Measurements from ENCODE around the gene ABHD4. TPM values are rescaled to one million over a fixed set of nuclear protein-coding genes. Genes with fewer than 3 reads are reported as not detected.
"Not testable (repeated sequence)": the region's sequence is repeated elsewhere in the genome, so short reads cannot be mapped to it uniquely, and the experiment has no call there.

ABHD4 gene
- total RNA-seq, 1 experiment from 2014 or later, result 9.1 TPM

DNA sequence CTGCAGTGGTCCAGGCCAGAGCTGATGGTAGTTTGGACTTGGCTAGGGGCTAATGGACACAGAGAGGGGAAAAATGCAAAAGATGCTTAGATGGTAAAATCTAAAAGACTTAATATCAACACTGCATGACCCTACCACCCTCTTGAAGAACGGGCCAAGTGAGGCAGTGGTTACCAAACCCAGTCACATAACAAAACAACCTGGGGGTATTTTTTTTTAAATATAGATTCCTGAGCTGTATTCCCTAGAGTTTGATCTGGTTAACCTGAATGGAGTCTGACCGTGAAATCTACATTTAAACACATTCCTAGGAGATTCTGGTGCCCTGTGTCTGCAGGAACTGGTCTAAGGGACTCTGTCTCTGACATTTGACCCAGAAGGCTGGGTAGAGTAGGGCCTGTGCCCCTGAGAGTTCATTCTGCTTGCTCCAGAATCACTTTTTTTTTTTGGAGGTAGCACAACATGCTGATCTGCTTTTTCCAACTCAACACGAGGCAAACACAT is 15.7 kb downstream of the ABHD4 start:
- Histone ChIP-seq H3K79me2 (ENCODE audit: low read length) (no peaks in the 10 kb centered on the region), H3K4me3 (ENCODE audit: low read length) (no peak overlapping the region), H3K9ac (ENCODE audit: low read length) (peak overlapping the region; percentile 16; the same call in 1 of the 2 replicates), H3K36me3 (ENCODE audit: low read depth, low read length) (peaks cover 18% of the 10 kb centered on the region), H3K9me2 (replicated peaks; ENCODE audit: low read length) (no peaks in the 10 kb centered on the region), H2AFZ (ENCODE audit: low read length) (peak overlapping the region; percentile 56), H3K27me3 (ENCODE audit: low read length) (no peaks in the 10 kb centered on the region), H3F3A (ENCODE audit: low read length, unreplicated experiment) (peaks cover 2% of the 10 kb centered on the region), H3K4me1 (ENCODE audit: insufficient read depth, low read length) (peaks cover 25% of the 10 kb centered on the region), H3K9me3 (ENCODE audit: low read length) (no peaks in the 10 kb centered on the region), H3K4me2 (ENCODE audit: low read length) (peak overlapping the region; percentile 60), H3K27ac (ENCODE audit: low read length) (peak overlapping the region; percentile 65), H4K20me1 (ENCODE audit: low read length) (no peaks in the 10 kb centered on the region)
- ChIA-PET CTCF (no interaction called here), POLR2A (ENCODE audit: unreplicated experiment) (no interaction called here)
- intact Hi-C loops (cut with micrococcal nuclease), result loop anchor here (5.0 kb wide), 1 partner anchor 39 kb away; no protein-coding TSS in a partner anchor
- no peak for ATAC-seq
- TF ChIP-seq CTCF (conservative IDR thresholded peaks at IDR 0.05; ENCODE audit: low read depth, low read length), result no peak
- no peak for TF ChIP-seq EZH2phosphoT487 (IDR thresholded peaks at IDR 0.05; ENCODE audit: borderline replicate concordance, low read length)
- TF ChIP-seq EZH2 (IDR thresholded peaks at IDR 0.05; ENCODE audit: low read length, unreplicated experiment), result no peak
- DNase-seq, result no peak
- TSS peak; percentile 33 for BruUV-seq (replicated peaks)

DNA sequence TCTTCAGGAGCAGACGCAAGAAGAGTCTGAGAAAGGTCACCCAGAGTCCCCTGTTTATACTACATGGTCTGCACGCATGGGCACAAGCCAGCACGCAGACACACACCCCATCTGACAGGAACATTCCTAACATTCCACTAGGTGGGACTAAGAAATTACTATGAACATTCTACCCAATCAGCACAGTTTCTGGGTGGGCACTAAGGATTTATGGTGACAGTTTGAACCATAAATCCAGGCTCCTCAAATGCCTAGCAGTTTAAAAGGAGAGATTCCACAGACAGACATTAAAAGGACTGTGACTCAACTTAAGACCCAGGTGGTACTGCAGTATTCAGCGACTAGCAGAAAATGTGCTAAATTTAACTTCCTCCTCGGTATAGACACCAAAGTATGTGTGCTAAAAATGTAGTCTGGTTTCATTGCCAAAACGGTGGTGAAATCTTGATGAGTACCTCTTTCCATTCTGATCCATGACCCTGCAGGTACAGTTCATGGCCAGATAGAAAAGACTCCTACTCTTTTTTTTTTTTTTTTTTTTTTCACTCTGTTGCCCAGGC is 16.2 kb downstream of the ABHD4 start:
- no peaks in the 10 kb centered on the region for H3K27me3 ChIP-seq (ENCODE audit: low read length)
- H3K79me2 ChIP-seq (ENCODE audit: low read length), result no peaks in the 10 kb centered on the region
- no peaks in the 10 kb centered on the region for H4K20me1 ChIP-seq (ENCODE audit: low read length)
- ATAC-seq, result peak; percentile 95
- ChIA-PET CTCF (no interaction called here), POLR2A (ENCODE audit: unreplicated experiment) (no interaction called here)
- TF ChIP-seq CTCF (conservative IDR thresholded peaks at IDR 0.05; ENCODE audit: low read depth, low read length) (no peak), EZH2phosphoT487 (IDR thresholded peaks at IDR 0.05; ENCODE audit: borderline replicate concordance, low read length) (no peak), EZH2 (IDR thresholded peaks at IDR 0.05; ENCODE audit: low read length, unreplicated experiment) (no peak)
- H3K4me3 ChIP-seq (ENCODE audit: low read length), result no peak overlapping the region
- no peaks in the 10 kb centered on the region for H3K9me2 ChIP-seq (replicated peaks; ENCODE audit: low read length)
- H3K36me3 ChIP-seq (ENCODE audit: low read depth, low read length), result peaks cover 16% of the 10 kb centered on the region
- peak overlapping the region; percentile 65 for H3K27ac ChIP-seq (ENCODE audit: low read length)
- intact Hi-C loops (cut with micrococcal nuclease), result loop anchor here (5.0 kb wide), 1 partner anchor 38 kb away; no protein-coding TSS in a partner anchor
- peak overlapping the region; percentile 60 for H3K4me2 ChIP-seq (ENCODE audit: low read length)
- no TSS peak for BruUV-seq (replicated peaks)
- no peaks in the 10 kb centered on the region for H3K9me3 ChIP-seq (ENCODE audit: low read length)
- peak; percentile 97 for DNase-seq
- no peak overlapping the region for H3K9ac ChIP-seq (ENCODE audit: low read length)
- H2AFZ ChIP-seq (ENCODE audit: low read length), result peak overlapping the region; percentile 56
- H3F3A ChIP-seq (ENCODE audit: low read length, unreplicated experiment), result peaks cover 2% of the 10 kb centered on the region
- peaks cover 25% of the 10 kb centered on the region for H3K4me1 ChIP-seq (ENCODE audit: insufficient read depth, low read length)

GRCh38 chr14:22615765-22616164 is 17.7 kb downstream of the ABHD4 start:
- H3F3A ChIP-seq (ENCODE audit: low read length, unreplicated experiment); H3K9me3 ChIP-seq (ENCODE audit: low read length); H3K79me2 ChIP-seq (ENCODE audit: low read length); H3K27me3 ChIP-seq (ENCODE audit: low read length); H3K36me3 ChIP-seq (ENCODE audit: low read depth, low read length); H3K27ac ChIP-seq (ENCODE audit: low read length); H4K20me1 ChIP-seq (ENCODE audit: low read length); BruUV-seq (replicated peaks); H2AFZ ChIP-seq (ENCODE audit: low read length); H3K9ac ChIP-seq (ENCODE audit: low read length); DNase-seq; H3K4me3 ChIP-seq (ENCODE audit: low read length); intact Hi-C loops (cut with micrococcal nuclease); CTCF ChIA-PET; H3K4me2 ChIP-seq (ENCODE audit: low read length); ATAC-seq; POLR2A ChIA-PET (ENCODE audit: unreplicated experiment); H3K9me2 ChIP-seq (replicated peaks; ENCODE audit: low read length): not testable (repeated sequence)
- peaks cover 25% of the 10 kb centered on the region for H3K4me1 ChIP-seq (ENCODE audit: insufficient read depth, low read length)
